T-helper 2 cell (primary cell): ENCODE data around the gene SLC15A3.
A peak's percentile ranks its signal among the peaks of the same experiment; 100 is the strongest.
"Not testable (repeated sequence)": the region's sequence is repeated elsewhere in the genome, so short reads cannot be mapped to it uniquely, and the experiment has no call there.

Source experiments
- DNase-seq, 5 experiments: peaks; one replicate each; pipeline versions ENCODE4 v3.0.0 to v3.0.0-alpha.2; 2012 to 2022

Gene SLC15A3

DNA sequence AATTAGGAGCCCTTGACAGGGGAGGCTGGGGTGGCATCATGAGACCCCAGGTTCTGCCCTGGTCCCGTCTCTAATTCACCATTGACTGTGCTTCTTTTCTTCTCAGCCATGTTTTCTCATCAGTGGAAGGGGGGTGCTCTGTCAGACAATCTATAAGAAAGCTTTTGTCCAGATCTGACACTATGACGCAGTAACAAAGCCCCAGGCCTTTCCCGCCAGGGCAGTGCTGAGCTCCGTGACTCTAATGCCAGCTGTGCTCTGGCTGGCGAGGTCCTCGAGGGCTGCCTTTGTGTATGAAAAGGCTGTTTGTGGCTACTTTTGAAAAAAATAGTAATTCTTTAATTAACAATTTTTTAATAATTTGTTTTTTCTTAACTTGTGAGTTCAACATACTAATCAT lies 22.8 kb upstream of the SLC15A3 start:
- peak in 1 of 5 experiments; percentile 66 for DNase-seq

DNA sequence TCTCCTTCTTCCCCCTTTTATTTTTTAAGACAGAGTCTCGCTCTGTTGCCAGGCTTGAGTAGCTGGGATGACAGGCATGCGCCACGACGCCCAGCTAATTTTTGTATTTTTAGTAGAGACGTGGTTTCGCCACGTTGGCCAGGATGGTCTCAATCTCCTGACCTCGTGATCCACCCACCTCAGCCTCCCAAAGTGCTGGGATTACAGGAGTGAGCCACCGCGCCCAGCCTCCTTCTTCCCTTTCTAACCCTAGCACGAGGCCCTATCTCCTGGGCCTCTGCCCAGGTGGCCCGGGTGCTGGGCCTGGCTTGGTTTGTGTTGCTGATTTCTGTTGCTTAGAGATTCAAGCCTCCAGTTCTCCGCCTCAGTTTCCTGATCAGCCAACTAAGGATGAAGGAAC lies 22.3 kb upstream of the SLC15A3 start:
- DNase-seq: not testable (repeated sequence)

DNA sequence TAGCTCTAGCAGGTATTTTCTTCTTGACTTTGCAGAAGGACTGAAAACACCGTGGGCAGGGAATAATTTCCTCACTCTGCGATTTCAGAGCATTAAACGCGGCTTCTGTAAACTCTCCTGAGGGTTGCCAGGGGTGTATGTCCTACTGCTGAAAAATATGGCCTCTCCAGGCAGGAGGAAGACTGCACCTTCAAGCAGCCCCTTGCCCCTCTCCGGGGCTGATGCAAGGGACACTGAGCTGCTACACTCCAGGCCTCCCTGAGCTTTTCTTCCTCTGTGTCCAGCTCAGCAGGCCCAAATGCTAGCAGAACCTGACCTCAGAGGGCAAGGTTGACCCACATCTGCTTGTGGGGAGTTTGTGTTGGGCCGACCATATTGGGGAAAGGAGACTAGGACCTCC lies 21.7 kb upstream of the SLC15A3 start:
- no peak for DNase-seq

DNA sequence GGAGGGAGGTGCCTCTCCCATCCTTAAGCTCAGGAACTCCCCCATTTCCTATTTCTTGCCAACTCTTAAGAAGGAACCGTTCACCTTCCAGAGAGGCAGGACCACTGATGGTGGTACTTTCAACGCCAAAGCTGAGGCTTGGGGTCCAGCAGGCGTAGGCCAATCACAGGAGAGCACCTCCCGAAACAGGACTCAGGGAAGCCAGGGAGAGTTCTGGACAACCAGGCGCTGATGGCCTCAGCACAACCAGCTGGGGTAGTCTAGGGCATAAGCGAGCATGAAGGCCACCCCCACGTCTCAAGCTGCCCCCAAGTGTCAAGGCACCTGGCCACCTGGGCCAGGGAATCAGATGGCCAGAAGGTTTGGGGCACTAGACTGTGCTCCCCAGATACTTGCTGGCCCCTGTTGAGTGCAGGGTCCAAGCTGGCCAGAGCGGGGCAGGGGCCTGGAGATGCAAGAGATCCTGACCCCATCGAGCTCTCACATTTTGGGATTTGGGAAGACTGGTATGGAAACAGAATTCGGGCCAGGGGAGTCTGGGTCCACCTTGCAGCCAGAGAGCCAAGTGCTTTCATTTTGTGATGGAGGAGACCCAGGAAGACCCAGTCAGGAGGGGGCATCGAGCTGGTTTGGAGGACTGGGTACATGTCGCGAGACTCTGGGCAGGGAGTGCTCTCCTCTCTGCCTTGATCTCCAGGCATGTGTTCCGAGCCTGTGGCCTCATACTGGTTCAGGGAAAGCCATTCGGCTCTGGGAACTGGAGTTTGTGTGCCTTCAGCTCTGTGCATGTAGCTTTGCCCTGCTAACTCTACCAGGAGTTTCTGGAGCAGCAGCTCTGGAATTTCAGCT lies 20.4 kb upstream of the SLC15A3 start:
- DNase-seq: peak in 2 of 5 experiments; percentile 24 to 71

- peak in 4 of 5 experiments; percentile 50 to 87 (median 66) for DNase-seq
Measured at GRCh38 chr11:60971520-60971919, 19.5 kb upstream of the SLC15A3 start, which contains the start of gene CD6. Gene CD6, plus strand, starts transcription at chr11:60971680. Its CDS starts 186 bp downstream, at chr11:60971866.

DNA sequence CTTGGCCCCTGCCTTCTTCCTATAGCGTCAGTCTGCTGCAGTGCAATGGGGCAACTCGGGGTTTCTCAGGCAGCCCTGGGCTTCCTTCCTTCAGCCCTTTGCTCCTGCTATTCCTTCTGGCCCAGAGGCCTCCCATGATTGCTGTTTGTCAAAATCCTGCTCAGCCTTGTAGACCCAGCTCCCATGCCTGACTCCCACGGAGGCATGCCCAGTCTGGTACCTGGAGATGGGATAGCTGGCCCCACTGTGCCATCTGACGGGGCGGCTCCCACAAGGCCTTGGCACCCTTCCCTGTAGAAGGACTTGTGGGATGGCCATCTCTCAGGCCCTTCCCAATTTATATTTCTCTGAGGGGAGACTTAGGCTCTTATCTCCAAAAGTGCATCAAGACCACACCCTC lies 18.9 kb upstream of the SLC15A3 start:
- no peak for DNase-seq

GRCh38 chr11:60970369-60970774 lies 18.4 kb upstream of the SLC15A3 start:
- peak; percentile 65 to 81 (median 76) for DNase-seq

GRCh38 chr11:60968223-60968622 lies 16.2 kb upstream of the SLC15A3 start:
- no peak for DNase-seq

DNA sequence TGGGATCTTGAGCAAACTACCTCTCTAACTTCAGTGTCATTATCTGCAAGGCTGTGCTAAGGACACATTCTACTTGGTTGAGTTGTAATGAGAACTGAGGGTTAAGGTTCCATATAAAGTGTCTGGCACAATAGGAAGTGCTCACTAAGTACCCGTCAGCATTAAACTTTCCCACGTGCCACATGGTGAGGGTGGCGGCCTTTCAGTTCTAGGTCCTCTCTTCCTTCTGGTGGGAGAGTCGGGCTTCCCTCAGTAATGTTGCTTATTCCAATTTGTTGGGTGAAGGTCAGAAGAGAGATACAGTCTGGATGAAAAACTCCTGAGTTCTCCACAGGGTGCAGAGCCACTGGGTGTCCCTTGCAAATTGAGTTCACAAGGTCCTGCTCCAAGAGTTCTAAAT lies 14.9 kb upstream of the SLC15A3 start:
- no peak for DNase-seq

DNA sequence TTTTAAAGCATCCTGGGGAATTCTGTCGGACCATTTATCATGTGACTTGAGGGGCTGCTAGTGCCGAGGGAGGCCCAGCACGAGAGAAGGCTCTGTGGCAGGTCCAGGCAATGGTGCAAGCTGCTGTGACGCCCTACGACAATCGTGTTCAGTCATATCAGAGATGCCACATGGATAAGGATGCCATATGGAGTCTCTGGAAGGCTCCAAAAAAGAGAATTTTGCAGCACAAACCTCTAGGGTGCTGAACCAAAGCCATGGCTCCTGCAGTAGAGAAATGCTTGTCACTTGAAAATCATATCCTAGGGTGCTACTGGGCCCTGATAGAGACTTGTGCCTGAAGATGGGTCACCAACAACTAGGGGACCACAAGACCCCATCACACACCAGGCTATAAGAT lies 12.8 kb upstream of the SLC15A3 start:
- DNase-seq: no peak

DNA sequence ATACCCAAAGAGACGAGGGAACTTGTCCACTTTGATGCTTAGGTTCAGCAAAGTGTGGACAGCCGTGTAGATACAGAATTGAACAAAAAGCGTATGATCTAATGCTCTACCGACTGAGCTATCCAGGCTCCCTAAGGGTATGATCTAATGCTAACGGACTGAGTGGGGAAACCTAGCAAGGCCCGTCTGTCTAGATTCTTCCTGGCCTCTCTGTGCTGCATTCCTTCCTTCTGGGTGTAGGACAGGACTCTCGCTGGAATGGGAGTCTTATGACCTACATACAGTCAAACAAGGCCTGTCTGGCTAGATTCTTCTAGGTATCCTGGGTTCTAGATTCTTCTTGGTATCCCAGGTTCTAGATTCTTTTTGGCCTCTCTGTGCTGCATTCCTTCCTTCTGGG lies 8.4 kb upstream of the SLC15A3 start:
- no peak for DNase-seq

DNA sequence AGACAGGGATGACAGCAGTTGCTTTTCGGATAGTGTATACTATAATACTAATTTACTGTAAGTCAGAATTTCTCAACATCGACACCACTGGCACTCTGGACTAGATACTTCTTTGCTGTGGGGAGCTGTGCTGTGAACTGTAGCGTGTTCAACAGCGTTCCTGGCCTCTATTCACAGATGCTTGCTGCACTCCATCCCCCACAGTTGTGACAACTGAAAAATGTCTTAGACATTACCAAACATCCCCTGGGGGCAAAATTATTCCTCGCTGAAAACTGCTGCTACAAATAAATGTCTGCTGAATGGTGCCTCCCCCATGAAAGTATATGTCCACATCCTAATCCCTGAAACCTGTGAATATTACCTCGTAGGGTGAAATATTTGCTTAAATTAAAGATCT lies 7.5 kb upstream of the SLC15A3 start:
- no peak for DNase-seq

DNA sequence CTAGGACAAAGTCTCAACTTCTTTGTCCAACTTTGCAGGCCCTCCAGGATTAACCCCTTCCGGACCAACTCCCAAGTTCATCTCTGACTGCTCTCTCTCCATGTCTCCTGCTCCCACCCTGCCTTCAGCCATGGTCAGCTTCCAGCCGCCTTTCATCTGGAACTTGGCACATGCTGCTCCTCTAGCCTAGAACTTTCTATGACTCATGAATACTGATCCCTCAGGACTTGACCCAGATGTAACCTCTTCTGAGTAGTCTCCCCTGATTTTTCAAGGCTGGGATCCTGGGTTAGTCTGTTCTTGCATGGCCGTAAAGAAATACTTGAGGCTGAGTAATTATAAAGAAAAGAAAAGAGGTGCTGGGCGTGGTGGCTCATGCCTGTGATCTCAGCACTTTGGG lies 5.2 kb upstream of the SLC15A3 start:
- no peak for DNase-seq

DNA sequence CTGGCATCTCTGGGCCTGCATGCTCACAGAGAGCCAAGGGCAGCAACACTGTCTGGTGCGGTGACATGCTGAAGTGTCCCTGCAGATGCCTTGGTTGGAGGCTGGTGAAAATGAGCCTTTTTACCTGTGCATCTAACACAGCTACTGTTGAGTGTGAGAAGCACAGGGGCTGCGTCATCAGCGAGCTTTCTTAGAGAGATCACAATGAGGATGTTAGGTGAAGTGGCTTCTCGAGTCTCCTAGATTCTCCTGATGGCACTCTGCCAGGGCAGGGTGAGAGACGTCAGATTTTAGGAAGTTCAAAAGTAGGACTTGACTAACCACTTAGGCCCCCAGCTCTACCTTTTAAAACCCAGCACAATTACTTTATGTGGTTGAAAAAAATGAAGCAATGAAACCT lies 3.6 kb upstream of the SLC15A3 start:
- no peak for DNase-seq

DNA sequence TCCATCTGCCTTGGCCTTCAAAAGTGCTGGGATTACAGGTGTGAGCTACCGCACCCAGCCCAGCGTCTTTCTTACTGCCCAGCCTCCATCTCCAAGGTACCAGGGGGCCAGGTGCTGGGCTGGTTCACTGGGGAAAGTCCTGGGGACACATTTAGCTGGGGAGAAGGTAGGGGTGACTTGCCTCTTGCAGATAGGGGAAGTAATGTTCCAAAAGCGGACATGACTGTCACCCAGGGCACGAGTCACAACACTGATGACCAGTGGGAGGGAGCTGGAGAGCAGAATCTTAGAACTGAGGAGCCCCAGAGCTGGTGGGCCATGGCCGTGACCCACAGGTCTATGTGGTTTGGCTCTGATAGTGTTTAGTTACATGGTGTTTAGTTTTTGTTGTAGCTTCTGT lies 2.4 kb upstream of the SLC15A3 start:
- no peak for DNase-seq

DNA sequence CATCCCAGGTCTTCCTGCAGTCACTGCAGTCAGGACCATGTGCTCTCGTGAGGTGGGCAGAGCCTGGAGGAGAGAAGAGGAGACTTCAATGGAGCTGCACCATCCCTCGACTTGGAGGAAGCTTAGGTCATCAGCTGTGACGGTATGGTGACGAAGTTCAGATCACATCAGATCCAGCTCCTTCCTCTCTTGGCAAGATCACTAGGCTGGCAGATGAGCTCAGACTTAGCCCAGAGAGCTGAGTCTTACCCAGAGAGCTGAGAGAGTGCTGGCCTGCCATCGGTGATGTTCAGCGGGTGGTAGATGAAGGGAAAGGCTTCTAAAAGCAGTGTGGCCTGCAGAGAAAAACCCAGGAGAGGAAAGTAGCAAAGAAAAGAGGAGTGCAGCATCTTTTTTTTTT lies 1.8 kb upstream of the SLC15A3 start:
- DNase-seq: no peak

DNA sequence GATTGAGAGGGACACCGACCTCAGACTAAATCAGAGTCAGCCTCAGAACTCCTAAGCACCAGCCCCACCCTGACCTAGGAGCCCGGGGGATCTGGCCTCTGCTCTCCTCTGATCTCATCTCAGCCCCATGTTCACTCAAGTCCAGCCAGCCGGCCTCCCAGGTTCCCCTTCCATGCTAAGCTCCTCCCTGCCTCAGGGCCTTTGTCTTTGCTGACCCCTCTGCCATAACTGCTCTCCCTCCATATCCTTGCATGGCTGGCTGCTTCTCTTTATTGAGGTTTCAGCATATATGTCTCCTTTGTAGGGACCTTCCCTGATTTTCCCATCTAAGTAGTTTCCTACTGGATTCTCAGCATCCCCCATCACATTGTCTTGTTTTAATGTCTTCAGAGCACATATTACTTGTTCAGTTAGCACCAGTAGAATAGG lies 780 bp upstream of the SLC15A3 start:
- no peak for DNase-seq

DNA sequence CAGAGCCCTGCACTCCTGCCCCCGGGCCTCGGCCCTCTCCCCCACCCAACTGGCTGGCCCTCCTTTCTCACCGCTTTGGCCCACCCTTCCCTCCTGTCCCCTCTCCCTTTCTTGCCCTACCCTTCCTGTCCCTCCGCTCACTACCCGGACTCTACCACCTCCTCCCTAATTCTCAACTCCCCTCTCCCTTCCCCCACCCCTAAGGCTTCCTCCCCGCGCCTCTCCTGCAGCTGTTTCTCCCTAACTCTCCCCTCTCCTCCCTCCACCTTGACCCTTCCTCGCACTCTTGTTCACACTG lies 421 bp downstream of the SLC15A3 start:
- DNase-seq: no peak

DNA sequence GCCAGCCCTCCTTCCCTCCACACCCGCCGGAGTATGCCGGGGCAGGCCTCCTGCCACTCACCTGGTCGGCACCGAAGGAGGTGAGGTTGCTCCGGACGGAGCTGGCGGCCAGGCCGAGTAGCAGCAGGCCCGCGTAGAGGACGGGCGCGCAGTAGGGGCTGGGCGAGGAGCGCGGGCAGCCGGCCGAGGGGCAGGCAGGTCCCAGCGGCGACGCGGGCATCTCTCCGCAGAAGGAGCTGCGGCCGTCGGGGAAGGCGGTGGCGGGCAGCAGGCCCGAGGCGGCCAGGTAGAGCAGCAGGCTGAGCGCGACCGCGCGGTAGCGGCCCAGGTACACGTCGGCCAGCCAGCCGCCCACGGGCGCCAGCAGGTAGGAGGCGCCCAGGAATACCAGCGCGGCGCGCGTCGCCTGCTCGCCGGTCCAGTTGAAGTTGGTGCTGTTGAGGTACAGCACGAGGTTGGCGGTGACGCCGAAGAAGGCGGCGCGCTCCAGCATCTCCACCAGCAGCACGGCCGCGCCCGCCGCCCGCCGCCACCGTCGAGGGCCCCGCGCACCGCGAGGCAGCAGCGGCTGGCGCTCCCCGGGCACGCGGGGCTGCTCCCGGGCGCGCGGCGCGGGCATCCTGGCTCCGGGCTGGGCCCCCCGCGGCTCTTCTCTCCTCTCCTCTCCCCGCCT lies 907 bp downstream of the SLC15A3 start:
- no peak for DNase-seq

DNA sequence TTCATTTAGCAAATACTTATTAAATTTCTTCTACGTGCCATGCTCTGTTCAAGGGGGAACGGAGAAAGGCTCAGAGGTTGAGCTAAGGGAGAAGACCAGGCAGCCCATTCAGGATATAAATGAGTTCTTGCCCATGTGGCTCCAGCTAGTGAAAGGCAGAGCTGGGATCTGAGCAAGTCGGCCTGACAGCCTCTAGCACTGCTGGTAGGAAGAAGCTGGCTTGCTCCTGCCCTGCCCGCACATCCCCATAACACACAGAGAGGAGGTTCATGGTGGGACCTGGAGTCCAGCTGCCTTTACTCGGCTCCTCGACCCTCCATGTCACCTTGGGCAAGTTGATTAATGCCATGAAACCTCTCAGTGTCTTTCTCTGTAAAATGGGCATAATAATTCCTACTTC lies 2.0 kb downstream of the SLC15A3 start:
- DNase-seq: no peak

GRCh38 chr11:60948250-60948649 lies 3.7 kb downstream of the SLC15A3 start:
- no peak for DNase-seq

DNA sequence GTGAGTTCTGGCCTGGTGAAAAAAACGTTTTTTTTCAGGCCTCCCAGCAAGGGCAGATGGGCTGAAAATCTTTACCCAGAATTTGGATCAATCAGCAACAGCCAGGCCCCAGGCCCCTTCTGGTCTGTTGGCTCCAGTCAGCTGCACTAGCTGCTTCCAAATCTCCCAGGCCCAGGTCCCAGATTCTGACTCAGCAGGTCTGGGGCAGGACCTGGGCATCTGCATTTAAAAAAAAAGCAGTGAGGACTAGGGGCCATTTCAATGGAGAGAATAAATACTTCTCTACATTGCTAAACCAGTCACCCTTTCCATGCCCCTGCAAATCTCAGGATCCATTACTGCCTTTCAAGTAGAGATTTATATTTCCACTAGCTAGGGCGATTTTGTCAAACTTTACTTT lies 4.3 kb downstream of the SLC15A3 start:
- no peak for DNase-seq

DNA sequence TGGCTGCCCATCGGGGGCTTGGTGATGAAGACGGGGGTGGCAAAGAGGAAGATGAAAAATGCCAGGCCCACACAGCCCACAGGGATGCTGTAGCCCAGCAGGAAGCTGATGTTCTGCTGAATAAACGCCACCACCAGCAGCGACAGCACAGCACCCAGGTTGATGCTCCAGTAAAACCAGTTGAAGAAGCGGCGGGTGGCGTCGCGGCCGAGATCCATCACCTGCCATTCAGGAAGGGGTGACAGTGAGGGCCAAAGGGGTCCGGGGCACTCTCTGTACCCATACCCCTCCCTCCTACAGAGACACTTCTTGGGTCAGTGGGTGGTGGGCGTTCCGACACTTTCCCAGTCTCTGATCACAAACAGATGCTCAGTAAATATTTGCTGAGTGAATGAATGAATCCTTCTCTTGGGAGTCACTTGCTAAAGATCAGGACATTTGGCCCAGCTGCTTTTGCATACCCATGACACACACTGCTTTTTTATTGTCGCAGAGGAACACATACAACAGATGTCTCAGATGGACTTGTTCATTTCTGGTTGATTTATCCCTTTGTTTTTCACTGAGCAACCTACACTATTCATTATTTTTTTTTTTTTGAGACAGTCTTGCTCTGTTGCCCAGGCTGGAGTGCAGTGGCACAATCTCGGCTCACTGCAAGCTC lies 5.2 kb downstream of the SLC15A3 start:
- no peak for DNase-seq

DNA sequence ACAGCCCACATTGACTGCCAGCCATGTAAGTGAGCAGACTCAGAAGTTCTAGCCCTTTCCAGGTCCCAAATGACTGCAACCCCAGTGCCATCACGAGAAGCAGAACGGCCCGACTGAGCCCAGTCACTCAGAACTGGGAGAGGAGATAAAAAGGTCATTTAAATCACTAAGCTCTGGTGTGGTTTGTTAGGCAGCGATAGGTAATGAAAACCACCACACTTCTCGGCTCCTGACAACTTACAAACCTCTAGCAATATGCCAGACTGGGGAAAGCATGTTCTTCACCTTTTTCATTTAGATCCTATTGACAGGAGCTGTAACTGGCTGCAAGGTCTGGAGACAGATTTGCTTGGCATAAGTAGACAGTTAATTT lies 6.7 kb downstream of the SLC15A3 start:
- no peak for DNase-seq
